K562 (cell line): ENCODE measurements around the gene ZNF552. TPM values are rescaled to one million over a fixed set of nuclear protein-coding genes. Genes with fewer than 3 reads are reported as not detected.

Experiments used
- GATAD2B ChIP-seq: fragments of 450-650 bp; IDR thresholded peaks from 2 replicates; pipeline ENCODE4 v1.6.1; 2017; ENCODE audit warnings: mild to moderate bottlenecking, borderline replicate concordance
- PML ChIP-seq: IDR thresholded peaks from 2 replicates; pipeline ENCODE4 v1.6.1; 2012; ENCODE audit warnings: low read length, inconsistent platforms
- polyA plus RNA-seq, 8 experiments: library from polyadenylated mRNA; depleted of rRNA in 4 of 8; stranded (reverse) in 5 of 8; unstranded in 3 of 8; fragments of >200 nt; fragmentation: Nextera tagmentation in 2 of 8; fragmentation: Illumina TruSeq in 1 of 8; extraction: Ambion mirVana in 2 of 8; extraction: Trizol in 1 of 8; gene quantifications; 2 replicates each; pipeline versions ENCODE4 v1.2.1 to v1.2.3, GENCODE V29; 2011 to 2014; ENCODE audit warnings: inconsistent platforms in 1 of 8, missing spikeins in 1 of 8
- total RNA-seq, 7 experiments: library from RNA; depleted of rRNA in 6 of 7; stranded (reverse); fragments of >200 nt in 6 of 7; fragmentation: Illumina TruSeq in 2 of 7; extraction: Trizol in 2 of 7; gene quantifications; 2 replicates each; pipeline versions ENCODE4 v1.2.1 to v1.2.3, GENCODE V29; 2011 to 2021; ENCODE audit warnings: low replicate concordance in 1 of 7
- TF ChIP-seq, protein P1 (sequence below): fragments of 150-350 bp; conservative IDR thresholded peaks from 2 replicates; pipeline ENCODE4 v1.6.1; 2014; ENCODE audit warnings: low read length
- TF ChIP-seq, protein P2 (sequence below): sonication (generic); formaldehyde crosslinking; IDR thresholded peaks from 2 replicates; pipeline ENCODE4 v1.8.1; 2023; ENCODE audit warnings: missing genetic modification reagents, mild to moderate bottlenecking, borderline replicate concordance

Gene ZNF552
- total and polyA plus RNA-seq, 9 of the 15 experiments (the other 6 are each of a cell fraction or from before 2014, with no cell fraction given) = 4.4 to 12.4 (median 8.5) TPM

DNA sequence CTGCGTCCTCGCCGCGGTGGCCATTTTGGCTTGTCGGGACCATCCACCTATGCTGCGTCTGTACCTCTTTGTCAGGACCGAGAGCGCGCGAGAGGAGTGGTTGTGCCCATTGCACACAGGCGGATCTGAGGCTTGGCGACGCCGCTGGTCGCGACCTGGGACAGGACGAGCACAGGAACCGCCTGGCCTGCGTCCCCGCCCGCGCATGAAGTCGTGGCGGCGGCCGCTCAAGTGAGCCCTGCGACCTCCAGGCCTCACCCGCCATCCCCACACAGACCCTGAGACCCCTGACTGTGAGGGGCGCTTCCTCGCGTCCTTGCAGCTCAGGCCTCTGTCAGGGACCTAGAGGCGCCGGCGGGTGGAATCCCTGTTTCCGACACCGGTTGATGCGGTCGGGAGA, 28.4 kb downstream of the ZNF552 start (continued):
- TF ChIP-seq, protein P1, sequence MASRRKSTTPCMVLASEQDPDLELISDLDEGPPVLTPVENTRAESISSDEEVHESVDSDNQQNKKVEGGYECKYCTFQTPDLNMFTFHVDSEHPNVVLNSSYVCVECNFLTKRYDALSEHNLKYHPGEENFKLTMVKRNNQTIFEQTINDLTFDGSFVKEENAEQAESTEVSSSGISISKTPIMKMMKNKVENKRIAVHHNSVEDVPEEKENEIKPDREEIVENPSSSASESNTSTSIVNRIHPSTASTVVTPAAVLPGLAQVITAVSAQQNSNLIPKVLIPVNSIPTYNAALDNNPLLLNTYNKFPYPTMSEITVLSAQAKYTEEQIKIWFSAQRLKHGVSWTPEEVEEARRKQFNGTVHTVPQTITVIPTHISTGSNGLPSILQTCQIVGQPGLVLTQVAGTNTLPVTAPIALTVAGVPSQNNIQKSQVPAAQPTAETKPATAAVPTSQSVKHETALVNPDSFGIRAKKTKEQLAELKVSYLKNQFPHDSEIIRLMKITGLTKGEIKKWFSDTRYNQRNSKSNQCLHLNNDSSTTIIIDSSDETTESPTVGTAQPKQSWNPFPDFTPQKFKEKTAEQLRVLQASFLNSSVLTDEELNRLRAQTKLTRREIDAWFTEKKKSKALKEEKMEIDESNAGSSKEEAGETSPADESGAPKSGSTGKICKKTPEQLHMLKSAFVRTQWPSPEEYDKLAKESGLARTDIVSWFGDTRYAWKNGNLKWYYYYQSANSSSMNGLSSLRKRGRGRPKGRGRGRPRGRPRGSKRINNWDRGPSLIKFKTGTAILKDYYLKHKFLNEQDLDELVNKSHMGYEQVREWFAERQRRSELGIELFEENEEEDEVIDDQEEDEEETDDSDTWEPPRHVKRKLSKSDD = no peak
- TF ChIP-seq, protein P2, sequence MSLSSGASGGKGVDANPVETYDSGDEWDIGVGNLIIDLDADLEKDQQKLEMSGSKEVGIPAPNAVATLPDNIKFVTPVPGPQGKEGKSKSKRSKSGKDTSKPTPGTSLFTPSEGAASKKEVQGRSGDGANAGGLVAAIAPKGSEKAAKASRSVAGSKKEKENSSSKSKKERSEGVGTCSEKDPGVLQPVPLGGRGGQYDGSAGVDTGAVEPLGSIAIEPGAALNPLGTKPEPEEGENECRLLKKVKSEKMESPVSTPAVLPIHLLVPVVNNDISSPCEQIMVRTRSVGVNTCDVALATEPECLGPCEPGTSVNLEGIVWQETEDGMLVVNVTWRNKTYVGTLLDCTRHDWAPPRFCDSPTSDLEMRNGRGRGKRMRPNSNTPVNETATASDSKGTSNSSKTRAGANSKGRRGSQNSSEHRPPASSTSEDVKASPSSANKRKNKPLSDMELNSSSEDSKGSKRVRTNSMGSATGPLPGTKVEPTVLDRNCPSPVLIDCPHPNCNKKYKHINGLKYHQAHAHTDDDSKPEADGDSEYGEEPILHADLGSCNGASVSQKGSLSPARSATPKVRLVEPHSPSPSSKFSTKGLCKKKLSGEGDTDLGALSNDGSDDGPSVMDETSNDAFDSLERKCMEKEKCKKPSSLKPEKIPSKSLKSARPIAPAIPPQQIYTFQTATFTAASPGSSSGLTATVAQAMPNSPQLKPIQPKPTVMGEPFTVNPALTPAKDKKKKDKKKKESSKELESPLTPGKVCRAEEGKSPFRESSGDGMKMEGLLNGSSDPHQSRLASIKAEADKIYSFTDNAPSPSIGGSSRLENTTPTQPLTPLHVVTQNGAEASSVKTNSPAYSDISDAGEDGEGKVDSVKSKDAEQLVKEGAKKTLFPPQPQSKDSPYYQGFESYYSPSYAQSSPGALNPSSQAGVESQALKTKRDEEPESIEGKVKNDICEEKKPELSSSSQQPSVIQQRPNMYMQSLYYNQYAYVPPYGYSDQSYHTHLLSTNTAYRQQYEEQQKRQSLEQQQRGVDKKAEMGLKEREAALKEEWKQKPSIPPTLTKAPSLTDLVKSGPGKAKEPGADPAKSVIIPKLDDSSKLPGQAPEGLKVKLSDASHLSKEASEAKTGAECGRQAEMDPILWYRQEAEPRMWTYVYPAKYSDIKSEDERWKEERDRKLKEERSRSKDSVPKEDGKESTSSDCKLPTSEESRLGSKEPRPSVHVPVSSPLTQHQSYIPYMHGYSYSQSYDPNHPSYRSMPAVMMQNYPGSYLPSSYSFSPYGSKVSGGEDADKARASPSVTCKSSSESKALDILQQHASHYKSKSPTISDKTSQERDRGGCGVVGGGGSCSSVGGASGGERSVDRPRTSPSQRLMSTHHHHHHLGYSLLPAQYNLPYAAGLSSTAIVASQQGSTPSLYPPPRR (CRISPR knock-in tag) = no peak
- no peak for TF ChIP-seq GATAD2B
- no peak for TF ChIP-seq PML
